GM12878 (cell line): ENCODE results near the gene RPS6KA5. TPM values are rescaled to one million over a fixed set of nuclear protein-coding genes. Genes with fewer than 3 reads are reported as not detected.

Experiments
- ATAC-seq: fragments of 200-7000 bp; cut with Tn5 transposase; 3 replicates; pipeline ENCODE4 v1.9.1; 2020; ENCODE audit warnings: mild to moderate bottlenecking, moderate library complexity
- BruUV-seq: library from RNA; stranded (reverse); fragments of 400-500 nt; replicated peaks from 2 replicates; lab custom pipeline; 2021; lab: Mats Ljungman, UMichigan
- CTCF ChIA-PET: fragments of 300-600 bp; sonication (Branson Sonifier 250); formaldehyde crosslinking; extraction: SDS; loops from one replicate; lab custom pipeline; 2021; ENCODE audit warnings: inconsistent platforms; lab: Yijun Ruan, JAX
- POLR2A ChIA-PET: fragments of 350-600 bp; formaldehyde crosslinking; extraction: SDS; loops from one replicate; lab custom pipeline; 2021; ENCODE audit warnings: inconsistent platforms; lab: Charles Lee
- RAD21 ChIA-PET: fragments of 300-600 bp; sonication (Branson Sonifier 250); formaldehyde crosslinking; loops from one replicate; lab custom pipeline; 2023; ENCODE audit warnings: antibody characterized with exemption; ENCODE audit not compliant: unreplicated experiment; lab: Charles Lee
- SMC1A ChIA-PET: fragments of 300-600 bp; sonication (Branson Sonifier 250); formaldehyde crosslinking; loops from one replicate; lab custom pipeline; 2023; ENCODE audit not compliant: unreplicated experiment, uncharacterized antibody; lab: Charles Lee
- DNase-seq: peaks from one replicate; pipeline ENCODE4 v3.0.0-alpha.2; 2011; ENCODE audit warnings: low read depth, low spot score
- FAIRE-seq: peaks from 3 replicates; lab custom pipeline; 2011; peaks lifted over from hg19 to GRCh38; lab: Jason Lieb, UNC
- H2AFZ ChIP-seq: 2 replicates; pipeline ENCODE4 v1.6.0; 2011; ENCODE audit warnings: low read depth, low read length, control low read depth; ENCODE audit not compliant: control insufficient read depth
- H3K27ac ChIP-seq: 2 replicates; pipeline ENCODE4 v1.5.1; 2011; ENCODE audit warnings: control low read depth; ENCODE audit not compliant: control insufficient read depth, insufficient read depth
- H3K27me3 ChIP-seq, 2 experiments: replicated peaks in 1 of 2; 2 replicates each; pipeline versions ENCODE4 v1.6.0 to v1.6.1; 2011; ENCODE audit warnings: low read length in 1 of 2; ENCODE audit not compliant: control insufficient read depth in 2 of 2, insufficient read depth in 2 of 2
- H3K36me3 ChIP-seq, 2 experiments: 2 replicates each; pipeline ENCODE4 v1.5.1; 2011; ENCODE audit warnings: low read length in 1 of 2; ENCODE audit not compliant: control insufficient read depth in 2 of 2, insufficient read depth in 2 of 2
- H3K4me1 ChIP-seq: 2 replicates; pipeline ENCODE4 v1.6.1; 2011; ENCODE audit warnings: mild to moderate bottlenecking, low read length, moderate library complexity, mixed read lengths; ENCODE audit not compliant: control insufficient read depth, insufficient read depth
- H3K4me2 ChIP-seq: 2 replicates; pipeline ENCODE4 v1.6.0; 2011; ENCODE audit warnings: control low read depth; ENCODE audit not compliant: control insufficient read depth, insufficient read depth
- H3K4me3 ChIP-seq: fragments of 200-600 bp; sonication (generic); 2 replicates; pipeline ENCODE4 v1.5.1; 2016
- H3K79me2 ChIP-seq: 2 replicates; pipeline ENCODE4 v1.6.0; 2011; ENCODE audit warnings: low read length; ENCODE audit not compliant: control insufficient read depth, insufficient read depth
- H3K9ac ChIP-seq: 2 replicates; pipeline ENCODE4 v1.8.0; 2011; ENCODE audit warnings: low read length, control low read depth, mixed read lengths; ENCODE audit not compliant: control insufficient read depth, insufficient read depth
- H3K9me3 ChIP-seq: replicated peaks from 3 replicates; pipeline ENCODE4 v1.5.1; 2011; ENCODE audit warnings: mild to moderate bottlenecking, low read length; ENCODE audit not compliant: control insufficient read depth, insufficient read depth
- H4K20me1 ChIP-seq: 2 replicates; pipeline ENCODE4 v1.6.0; 2011; ENCODE audit not compliant: control insufficient read depth, insufficient read depth
- FOS ChIP-seq: IDR thresholded peaks from 3 replicates; pipeline ENCODE4 v1.6.1; 2011; ENCODE audit warnings: borderline replicate concordance; ENCODE audit not compliant: insufficient read length; ENCODE audit errors: extremely low read depth
- IKZF1 ChIP-seq: fragments of 450-650 bp; conservative IDR thresholded peaks from 2 replicates; pipeline ENCODE4 v1.6.1; 2017; ENCODE audit warnings: antibody characterized with exemption, mild to moderate bottlenecking
- JUND ChIP-seq: IDR thresholded peaks from 2 replicates; pipeline ENCODE4 v1.6.1; 2012; ENCODE audit warnings: low read depth, mild to moderate bottlenecking, low read length, improper control_type of control experiment, moderate library complexity
- MEF2A ChIP-seq: IDR thresholded peaks from 2 replicates; pipeline ENCODE4 v1.6.1; 2011; ENCODE audit warnings: low read depth, mild to moderate bottlenecking, low read length, moderate library complexity; ENCODE audit not compliant: insufficient read depth
- POLR2AphosphoS5 ChIP-seq: IDR thresholded peaks from 2 replicates; pipeline ENCODE4 v1.6.1; 2011; ENCODE audit warnings: mild to moderate bottlenecking, low read length, inconsistent platforms
- RBBP5 ChIP-seq: fragments of 200-600 bp; sonication (generic); conservative IDR thresholded peaks from 2 replicates; pipeline ENCODE4 v1.6.1; 2016
- STAT3 ChIP-seq: IDR thresholded peaks from 2 replicates; pipeline ENCODE4 v1.6.1; 2011; ENCODE audit warnings: low read depth, low read length, improper control_type of control experiment
- TBL1XR1 ChIP-seq: IDR thresholded peaks from 2 replicates; pipeline ENCODE4 v1.6.1; 2012; ENCODE audit warnings: low read depth, low read length, improper control_type of control experiment
- ZNF217 ChIP-seq: fragments of 450-650 bp; IDR thresholded peaks from 2 replicates; pipeline ENCODE4 v1.6.1; 2017; ENCODE audit warnings: antibody characterized with exemption, mild to moderate bottlenecking
- WGBS: methylation state at CpG from one replicate; pipeline ENCODE4 v1.1.6; 2016; ENCODE audit warnings: low lambda C conversion rate; ENCODE audit not compliant: insufficient replicate concordance, insufficient coverage; ENCODE audit errors: missing lambda C conversion rate; 5-methylcytosine and 5-hydroxymethylcytosine counted together
- in situ Hi-C: fragments of 300-500 bp; cut with MboI; formaldehyde crosslinking; loops from 9 replicates; pipeline ENCODE4 v1.14.3; 2018; ENCODE audit warnings: mixed read lengths
- intact Hi-C: fragments of 100-400 bp; cut with micrococcal nuclease; formaldehyde crosslinking; loops from one replicate; pipeline ENCODE4 v1.14.2; 2022; ENCODE audit not compliant: unreplicated experiment
- polyA plus RNA-seq, 11 experiments: library from polyadenylated mRNA; depleted of rRNA in 4 of 11; unstranded in 6 of 11; stranded (reverse) in 5 of 11; fragments of >200 nt; fragmentation: Nextera tagmentation in 4 of 11; fragmentation: Illumina TruSeq in 1 of 11; extraction: Ambion mirVana in 4 of 11; extraction: Trizol in 1 of 11; gene quantifications; 1 replicate in 1 of 11; 2 replicates in 10 of 11; pipeline versions ENCODE4 v1.2.1 to v1.2.3, GENCODE V29; 2011 to 2016; ENCODE audit warnings: inconsistent platforms in 2 of 11, missing spikeins in 2 of 11, low read depth in 1 of 11
- total RNA-seq, 4 experiments: library from RNA; depleted of rRNA in 3 of 4; stranded (reverse); fragments of >200 nt in 3 of 4; fragmentation: Illumina TruSeq in 1 of 4; extraction: Trizol in 1 of 4; gene quantifications; 2 replicates each; pipeline versions ENCODE4 v1.2.1 to v1.2.3, GENCODE V29; 2013 to 2021
- TF ChIP-seq, protein P1 (sequence below): fragments of 450-650 bp; IDR thresholded peaks from 2 replicates; pipeline ENCODE4 v1.6.1; 2014; ENCODE audit warnings: mild to moderate bottlenecking
- TF ChIP-seq, protein P2 (sequence below): fragments of 450-650 bp; IDR thresholded peaks from 2 replicates; pipeline ENCODE4 v1.6.1; 2018; ENCODE audit warnings: mild to moderate bottlenecking, low read depth, moderate library complexity; ENCODE audit not compliant: partially characterized antibody
- TF ChIP-seq, protein P3 (sequence below): fragments of 450-650 bp; IDR thresholded peaks from 2 replicates; pipeline ENCODE4 v1.6.1; 2017; ENCODE audit warnings: mild to moderate bottlenecking, low read depth, inconsistent platforms; ENCODE audit not compliant: poor library complexity, severe bottlenecking
- TF ChIP-seq, protein P4 (sequence below): IDR thresholded peaks from 2 replicates; pipeline ENCODE4 v1.6.1; 2012; ENCODE audit warnings: low read length, inconsistent platforms
- TF ChIP-seq, protein P5 (sequence below): IDR thresholded peaks from 2 replicates; pipeline ENCODE4 v1.6.1; 2012; ENCODE audit warnings: low read depth, low read length, improper control_type of control experiment

The RPS6KA5 gene
- total and polyA plus RNA-seq, 10 of the 15 experiments (the other 5 are each of a cell fraction or from before 2014, with no cell fraction given), result 1.4 to 7.0 (median 3.7) TPM

DNA sequence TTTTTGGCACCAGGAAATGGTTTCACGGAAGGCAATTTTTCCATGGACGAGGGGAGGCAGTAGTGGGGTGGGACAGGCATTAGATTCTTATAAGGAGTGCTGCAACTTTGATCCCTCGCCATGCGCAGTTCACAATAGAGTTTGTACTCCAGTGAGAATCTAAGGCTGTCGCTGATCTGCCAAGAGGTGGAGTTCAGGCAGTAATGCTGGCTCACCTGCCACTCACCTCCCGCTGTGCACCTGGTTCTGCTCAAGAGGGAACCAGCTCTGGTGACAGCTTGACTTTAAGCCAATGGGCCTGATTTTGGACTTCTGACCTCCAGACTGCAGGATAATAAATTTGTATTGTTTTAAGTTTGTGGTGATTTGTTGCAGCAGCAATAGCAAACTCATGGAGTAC, 163.4 kb downstream of the RPS6KA5 start:
- Histone ChIP-seq H3K4me3 (no peak overlapping the region), H3K36me3 (no peaks in the 10 kb centered on the region; a peak in 1 of 4 replicates), H3K4me2 (no peak overlapping the region), H3K9me3 (no peaks in the 10 kb centered on the region), H2AFZ (no peak overlapping the region), H4K20me1 (no peaks in the 10 kb centered on the region)
- FAIRE-seq (no peak), ATAC-seq (no peak), DNase-seq (no peak)
- WGBS, result 85% methylated on average over 6 of the region's 6 CpGs
- in situ Hi-C loops, result loop anchor here (5.0 kb wide), 1 partner anchor 390 kb away; no protein-coding TSS in a partner anchor
- CTCF ChIA-PET, result no interaction called here
- BruUV-seq, result no TSS peak
- RAD21 ChIA-PET, result no interaction called here
- POLR2A ChIA-PET, result no interaction called here
- SMC1A ChIA-PET, result no interaction called here
- TF ChIP-seq, protein P1, sequence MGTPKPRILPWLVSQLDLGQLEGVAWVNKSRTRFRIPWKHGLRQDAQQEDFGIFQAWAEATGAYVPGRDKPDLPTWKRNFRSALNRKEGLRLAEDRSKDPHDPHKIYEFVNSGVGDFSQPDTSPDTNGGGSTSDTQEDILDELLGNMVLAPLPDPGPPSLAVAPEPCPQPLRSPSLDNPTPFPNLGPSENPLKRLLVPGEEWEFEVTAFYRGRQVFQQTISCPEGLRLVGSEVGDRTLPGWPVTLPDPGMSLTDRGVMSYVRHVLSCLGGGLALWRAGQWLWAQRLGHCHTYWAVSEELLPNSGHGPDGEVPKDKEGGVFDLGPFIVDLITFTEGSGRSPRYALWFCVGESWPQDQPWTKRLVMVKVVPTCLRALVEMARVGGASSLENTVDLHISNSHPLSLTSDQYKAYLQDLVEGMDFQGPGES, result no peak
- TF ChIP-seq POLR2AphosphoS5 (no peak), IKZF1 (no peak), TBL1XR1 (no peak), ZNF217 (no peak), RBBP5 (no peak), MEF2A (no peak), STAT3 (no peak), JUND (no peak), FOS (no peak)
- TF ChIP-seq, protein P2, sequence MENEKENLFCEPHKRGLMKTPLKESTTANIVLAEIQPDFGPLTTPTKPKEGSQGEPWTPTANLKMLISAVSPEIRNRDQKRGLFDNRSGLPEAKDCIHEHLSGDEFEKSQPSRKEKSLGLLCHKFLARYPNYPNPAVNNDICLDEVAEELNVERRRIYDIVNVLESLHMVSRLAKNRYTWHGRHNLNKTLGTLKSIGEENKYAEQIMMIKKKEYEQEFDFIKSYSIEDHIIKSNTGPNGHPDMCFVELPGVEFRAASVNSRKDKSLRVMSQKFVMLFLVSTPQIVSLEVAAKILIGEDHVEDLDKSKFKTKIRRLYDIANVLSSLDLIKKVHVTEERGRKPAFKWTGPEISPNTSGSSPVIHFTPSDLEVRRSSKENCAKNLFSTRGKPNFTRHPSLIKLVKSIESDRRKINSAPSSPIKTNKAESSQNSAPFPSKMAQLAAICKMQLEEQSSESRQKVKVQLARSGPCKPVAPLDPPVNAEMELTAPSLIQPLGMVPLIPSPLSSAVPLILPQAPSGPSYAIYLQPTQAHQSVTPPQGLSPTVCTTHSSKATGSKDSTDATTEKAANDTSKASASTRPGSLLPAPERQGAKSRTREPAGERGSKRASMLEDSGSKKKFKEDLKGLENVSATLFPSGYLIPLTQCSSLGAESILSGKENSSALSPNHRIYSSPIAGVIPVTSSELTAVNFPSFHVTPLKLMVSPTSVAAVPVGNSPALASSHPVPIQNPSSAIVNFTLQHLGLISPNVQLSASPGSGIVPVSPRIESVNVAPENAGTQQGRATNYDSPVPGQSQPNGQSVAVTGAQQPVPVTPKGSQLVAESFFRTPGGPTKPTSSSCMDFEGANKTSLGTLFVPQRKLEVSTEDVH, result no peak
- TF ChIP-seq, protein P3, sequence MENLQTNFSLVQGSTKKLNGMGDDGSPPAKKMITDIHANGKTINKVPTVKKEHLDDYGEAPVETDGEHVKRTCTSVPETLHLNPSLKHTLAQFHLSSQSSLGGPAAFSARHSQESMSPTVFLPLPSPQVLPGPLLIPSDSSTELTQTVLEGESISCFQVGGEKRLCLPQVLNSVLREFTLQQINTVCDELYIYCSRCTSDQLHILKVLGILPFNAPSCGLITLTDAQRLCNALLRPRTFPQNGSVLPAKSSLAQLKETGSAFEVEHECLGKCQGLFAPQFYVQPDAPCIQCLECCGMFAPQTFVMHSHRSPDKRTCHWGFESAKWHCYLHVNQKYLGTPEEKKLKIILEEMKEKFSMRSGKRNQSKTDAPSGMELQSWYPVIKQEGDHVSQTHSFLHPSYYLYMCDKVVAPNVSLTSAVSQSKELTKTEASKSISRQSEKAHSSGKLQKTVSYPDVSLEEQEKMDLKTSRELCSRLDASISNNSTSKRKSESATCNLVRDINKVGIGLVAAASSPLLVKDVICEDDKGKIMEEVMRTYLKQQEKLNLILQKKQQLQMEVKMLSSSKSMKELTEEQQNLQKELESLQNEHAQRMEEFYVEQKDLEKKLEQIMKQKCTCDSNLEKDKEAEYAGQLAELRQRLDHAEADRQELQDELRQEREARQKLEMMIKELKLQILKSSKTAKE, result no peak
- TF ChIP-seq, protein P4, sequence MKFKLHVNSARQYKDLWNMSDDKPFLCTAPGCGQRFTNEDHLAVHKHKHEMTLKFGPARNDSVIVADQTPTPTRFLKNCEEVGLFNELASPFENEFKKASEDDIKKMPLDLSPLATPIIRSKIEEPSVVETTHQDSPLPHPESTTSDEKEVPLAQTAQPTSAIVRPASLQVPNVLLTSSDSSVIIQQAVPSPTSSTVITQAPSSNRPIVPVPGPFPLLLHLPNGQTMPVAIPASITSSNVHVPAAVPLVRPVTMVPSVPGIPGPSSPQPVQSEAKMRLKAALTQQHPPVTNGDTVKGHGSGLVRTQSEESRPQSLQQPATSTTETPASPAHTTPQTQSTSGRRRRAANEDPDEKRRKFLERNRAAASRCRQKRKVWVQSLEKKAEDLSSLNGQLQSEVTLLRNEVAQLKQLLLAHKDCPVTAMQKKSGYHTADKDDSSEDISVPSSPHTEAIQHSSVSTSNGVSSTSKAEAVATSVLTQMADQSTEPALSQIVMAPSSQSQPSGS, result no peak
- TF ChIP-seq, protein P5, sequence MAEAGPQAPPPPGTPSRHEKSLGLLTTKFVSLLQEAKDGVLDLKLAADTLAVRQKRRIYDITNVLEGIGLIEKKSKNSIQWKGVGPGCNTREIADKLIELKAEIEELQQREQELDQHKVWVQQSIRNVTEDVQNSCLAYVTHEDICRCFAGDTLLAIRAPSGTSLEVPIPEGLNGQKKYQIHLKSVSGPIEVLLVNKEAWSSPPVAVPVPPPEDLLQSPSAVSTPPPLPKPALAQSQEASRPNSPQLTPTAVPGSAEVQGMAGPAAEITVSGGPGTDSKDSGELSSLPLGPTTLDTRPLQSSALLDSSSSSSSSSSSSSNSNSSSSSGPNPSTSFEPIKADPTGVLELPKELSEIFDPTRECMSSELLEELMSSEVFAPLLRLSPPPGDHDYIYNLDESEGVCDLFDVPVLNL, result no peak
- TF ChIP-seq, all 136 proteins: peak for 0
- intact Hi-C loops, result no loop called here
- H3K79me2 ChIP-seq, result no peaks in the 10 kb centered on the region
- H3K27ac ChIP-seq, result no peak overlapping the region
- H3K27me3 ChIP-seq, result no peaks in the 10 kb centered on the region
- H3K9ac ChIP-seq, result no peak overlapping the region
- H3K4me1 ChIP-seq, result no peaks in the 10 kb centered on the region
